LNCaP clone FGC (cell line): ENCODE results near the gene CENATAC.

ENCODE experiments used
- DNase-seq: peaks from one replicate; pipeline ENCODE4 v3.0.0-alpha.2; 2011; ENCODE audit warnings: low read depth
- H3K4me3 ChIP-seq: 2 replicates; pipeline ENCODE4 v1.5.1; 2011; ENCODE audit warnings: mild to moderate bottlenecking, low read depth, low read length, control low read depth
- CTCF ChIP-seq: IDR thresholded peaks from 2 replicates; pipeline ENCODE4 v1.5.1; 2012; ENCODE audit warnings: mild to moderate bottlenecking; ENCODE audit not compliant: control insufficient read depth, insufficient read depth; ENCODE audit errors: extremely low read depth

The CENATAC gene

GRCh38 chr11:119024430-119025098 lies 26.6 kb downstream of the CENATAC start:
- no peak for TF ChIP-seq CTCF
- DNase-seq = no peak
- H3K4me3 ChIP-seq = no peak overlapping the region

- no peak overlapping the region for H3K4me3 ChIP-seq
- TF ChIP-seq CTCF = no peak
- no peak for DNase-seq
Measured at GRCh38 chr11:119025099-119025473, 27.1 kb downstream of the CENATAC start.

- no peak for DNase-seq
- no peak overlapping the region for H3K4me3 ChIP-seq
- TF ChIP-seq CTCF = no peak
Measured at GRCh38 chr11:119025541-119025940, 27.6 kb downstream of the CENATAC start.

GRCh38 chr11:119025978-119026766 lies 28.2 kb downstream of the CENATAC start:
- no peak for TF ChIP-seq CTCF
- H3K4me3 ChIP-seq = no peak overlapping the region
- DNase-seq = no peak

GRCh38 chr11:119026970-119027369 lies 29.0 kb downstream of the CENATAC start:
- no peak for TF ChIP-seq CTCF
- no peak for DNase-seq
- no peak overlapping the region for H3K4me3 ChIP-seq

- no peak for TF ChIP-seq CTCF
- no peak for DNase-seq
- no peak overlapping the region for H3K4me3 ChIP-seq
Measured at GRCh38 chr11:119027561-119028345, 29.8 kb downstream of the CENATAC start.
